ENCODE measurements around the gene NDUFS6.

Gene NDUFS6

DNA sequence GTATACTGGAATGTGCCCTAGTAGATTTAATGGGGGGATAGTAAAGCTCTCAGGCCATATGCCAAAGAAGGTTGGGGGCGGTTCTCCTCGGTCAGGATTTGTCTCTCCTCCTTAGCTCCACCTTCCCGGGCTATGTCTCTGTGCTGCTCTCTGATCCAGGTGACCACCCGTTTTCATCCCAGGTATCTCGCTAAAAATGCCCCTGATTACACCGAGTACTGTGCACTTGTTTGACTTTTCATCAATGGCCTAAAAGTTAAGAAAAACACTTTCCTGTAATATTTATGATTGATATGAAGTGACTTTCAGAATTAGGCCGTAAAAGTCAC is 724 bp downstream of the NDUFS6 start:
- H3K4me3 ChIP-seq (ENCODE audit: low read depth, low read length): peak overlapping the region; percentile 93
- ChIA-PET POLR2A (no interaction called here), CTCF (no interaction called here)
- no peak for DNase-seq (ENCODE audit: low read depth, low spot score)
- TF ChIP-seq, protein P1, sequence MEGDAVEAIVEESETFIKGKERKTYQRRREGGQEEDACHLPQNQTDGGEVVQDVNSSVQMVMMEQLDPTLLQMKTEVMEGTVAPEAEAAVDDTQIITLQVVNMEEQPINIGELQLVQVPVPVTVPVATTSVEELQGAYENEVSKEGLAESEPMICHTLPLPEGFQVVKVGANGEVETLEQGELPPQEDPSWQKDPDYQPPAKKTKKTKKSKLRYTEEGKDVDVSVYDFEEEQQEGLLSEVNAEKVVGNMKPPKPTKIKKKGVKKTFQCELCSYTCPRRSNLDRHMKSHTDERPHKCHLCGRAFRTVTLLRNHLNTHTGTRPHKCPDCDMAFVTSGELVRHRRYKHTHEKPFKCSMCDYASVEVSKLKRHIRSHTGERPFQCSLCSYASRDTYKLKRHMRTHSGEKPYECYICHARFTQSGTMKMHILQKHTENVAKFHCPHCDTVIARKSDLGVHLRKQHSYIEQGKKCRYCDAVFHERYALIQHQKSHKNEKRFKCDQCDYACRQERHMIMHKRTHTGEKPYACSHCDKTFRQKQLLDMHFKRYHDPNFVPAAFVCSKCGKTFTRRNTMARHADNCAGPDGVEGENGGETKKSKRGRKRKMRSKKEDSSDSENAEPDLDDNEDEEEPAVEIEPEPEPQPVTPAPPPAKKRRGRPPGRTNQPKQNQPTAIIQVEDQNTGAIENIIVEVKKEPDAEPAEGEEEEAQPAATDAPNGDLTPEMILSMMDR (IDR thresholded peaks at IDR 0.05; ENCODE audit: insufficient read depth, low read length, missing control alignments): no peak

DNA sequence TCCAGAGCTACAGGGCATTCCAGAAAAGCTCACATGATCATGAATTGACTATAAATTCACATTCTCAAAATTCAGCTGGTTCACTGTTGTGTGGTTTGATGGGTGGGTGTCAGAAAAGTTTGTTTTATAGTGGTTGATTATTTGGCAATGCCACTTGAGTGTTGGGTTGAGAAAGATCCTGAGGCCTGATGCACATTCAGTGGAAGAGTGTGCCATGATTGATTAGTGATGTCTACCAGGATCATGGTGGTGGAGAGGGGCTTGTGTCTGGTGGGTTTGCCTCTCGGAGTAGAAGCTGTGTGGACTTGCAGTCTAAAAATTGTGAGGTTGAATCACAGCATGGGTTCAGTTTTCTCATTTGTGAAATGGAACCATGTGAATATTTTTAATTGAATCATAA is 2.0 kb downstream of the NDUFS6 start:
- no peak for DNase-seq (ENCODE audit: low read depth, low spot score)
- ChIA-PET CTCF (no interaction called here), POLR2A (no interaction called here)
- H3K4me3 ChIP-seq (ENCODE audit: low read depth, low read length): no peak overlapping the region
- TF ChIP-seq, protein P1 (IDR thresholded peaks at IDR 0.05; ENCODE audit: insufficient read depth, low read length, missing control alignments): no peak

DNA sequence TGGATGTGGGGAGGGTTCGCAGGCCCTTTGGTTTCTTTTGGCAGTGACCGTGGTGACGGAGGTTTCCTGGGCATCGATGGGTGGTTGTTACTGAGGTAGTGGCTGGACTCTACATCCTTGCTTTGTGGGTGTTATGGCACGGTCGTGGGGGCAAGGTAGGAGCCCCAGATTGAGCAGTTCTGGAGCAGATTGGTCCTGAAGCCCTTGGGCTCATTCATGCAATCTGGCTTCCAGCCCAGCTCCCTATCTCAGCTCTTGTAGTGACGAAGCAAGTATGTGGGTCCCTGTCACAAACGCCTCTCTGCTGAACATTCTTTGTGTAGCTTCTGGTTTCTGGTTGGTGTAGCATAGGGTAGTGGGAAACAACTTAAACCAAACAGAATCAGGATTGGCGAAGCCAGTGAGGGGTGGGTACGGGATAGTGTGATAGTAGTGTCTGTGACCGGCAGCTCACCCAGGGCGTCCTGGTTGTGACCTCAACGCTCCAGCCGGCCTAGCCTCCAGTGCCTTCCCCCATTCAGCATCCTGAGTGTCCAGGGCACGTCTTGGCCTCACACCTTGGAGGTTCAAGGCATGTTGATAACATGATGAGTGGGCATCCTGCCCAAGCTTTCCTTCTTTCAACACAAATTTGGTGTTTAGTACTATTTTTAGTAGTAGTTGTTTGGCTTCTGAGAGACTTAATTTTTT is 2.9 kb downstream of the NDUFS6 start:
- H3K4me3 ChIP-seq (ENCODE audit: low read depth, low read length): no peak overlapping the region
- CTCF ChIA-PET: interaction anchor here (1.0 kb wide), 1 partner anchor 40 kb away, joined by 3 read pairs; no protein-coding TSS in a partner anchor
- no peak for DNase-seq (ENCODE audit: low read depth, low spot score)
- TF ChIP-seq, protein P1 (IDR thresholded peaks at IDR 0.05; ENCODE audit: insufficient read depth, low read length, missing control alignments): no peak
- POLR2A ChIA-PET: no interaction called here

DNA sequence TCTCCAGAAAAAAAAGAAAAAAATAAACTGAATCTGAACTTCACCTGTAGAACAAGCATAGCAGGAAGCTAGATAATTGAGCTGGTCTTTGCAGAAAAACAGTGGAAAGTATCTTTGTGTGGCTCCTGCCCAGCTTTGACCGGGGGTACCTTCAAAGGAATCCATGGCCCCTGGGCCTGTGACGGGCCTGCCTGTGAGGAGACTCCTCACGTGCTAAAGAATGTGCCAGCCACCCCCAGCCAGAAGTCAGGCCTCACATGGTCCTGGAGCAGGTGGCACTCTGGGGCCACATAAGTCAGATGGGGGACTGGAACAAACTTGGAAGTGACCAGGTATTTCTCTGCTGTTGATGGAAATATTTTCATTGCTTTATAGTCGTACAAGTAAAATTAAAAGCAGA is 4.1 kb downstream of the NDUFS6 start:
- CTCF ChIA-PET: no interaction called here
- TF ChIP-seq, protein P1 (IDR thresholded peaks at IDR 0.05; ENCODE audit: insufficient read depth, low read length, missing control alignments): no peak
- POLR2A ChIA-PET: no interaction called here
- DNase-seq (ENCODE audit: low read depth, low spot score): no peak
- no peak overlapping the region for H3K4me3 ChIP-seq (ENCODE audit: low read depth, low read length)

DNA sequence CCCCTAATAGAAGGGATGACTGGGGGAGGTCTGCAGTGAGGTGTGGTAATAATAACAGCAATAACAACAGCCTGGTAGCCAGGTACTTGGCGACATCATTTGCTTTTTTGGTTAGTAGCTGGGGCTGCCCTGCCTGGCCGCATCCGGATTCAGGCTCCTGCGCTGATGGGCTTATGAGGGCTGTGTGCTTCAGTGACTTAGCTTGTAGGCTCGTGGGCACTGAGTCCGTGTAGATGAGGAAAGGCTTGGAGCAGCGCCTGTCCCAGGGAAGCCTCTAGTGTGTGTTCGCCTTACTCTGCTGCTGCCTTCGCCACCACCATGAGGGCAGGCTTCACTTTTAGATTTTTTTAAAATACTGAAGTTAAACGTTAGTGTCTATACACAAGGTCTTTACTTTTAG is 4.5 kb downstream of the NDUFS6 start:
- ChIA-PET POLR2A (no interaction called here), CTCF (no interaction called here)
- TF ChIP-seq, protein P1 (IDR thresholded peaks at IDR 0.05; ENCODE audit: insufficient read depth, low read length, missing control alignments): no peak
- DNase-seq (ENCODE audit: low read depth, low spot score): no peak
- H3K4me3 ChIP-seq (ENCODE audit: low read depth, low read length): no peak overlapping the region

- ChIA-PET POLR2A (no interaction called here), CTCF (no interaction called here)
- no peak for DNase-seq (ENCODE audit: low read depth, low spot score)
- TF ChIP-seq, protein P1 (IDR thresholded peaks at IDR 0.05; ENCODE audit: insufficient read depth, low read length, missing control alignments): no peak
- no peak overlapping the region for H3K4me3 ChIP-seq (ENCODE audit: low read depth, low read length)
Measured at GRCh38 chr5:1806199-1806598, 5.0 kb downstream of the NDUFS6 start.
